Fibroblast of gingiva (primary cell): ENCODE results near the gene SYK.

Experiments used
- DNase-seq: peaks from one replicate; pipeline ENCODE4 v3.0.0-alpha.2; 2011; ENCODE audit warnings: low read depth

Gene SYK

GRCh38 chr9:90946982-90947381, 145.4 kb downstream of the SYK start:
- no peak for DNase-seq
